IPS-18c (cell line): ENCODE results near the gene TOMM6.
A peak's percentile ranks its signal among the peaks of the same experiment; 100 is the strongest.

ENCODE experiments used
- H3K4me3 ChIP-seq: 2 replicates; pipeline ENCODE4 v1.7.0; 2013; ENCODE audit warnings: low read depth, mild to moderate bottlenecking, low read length, moderate library complexity; ENCODE audit not compliant: insufficient read depth
- H3K9me3 ChIP-seq: one replicate; pipeline ENCODE4 v1.6.1; 2013; ENCODE audit warnings: mild to moderate bottlenecking, low read length, moderate library complexity; ENCODE audit not compliant: control insufficient read depth, insufficient read depth

Gene TOMM6

DNA sequence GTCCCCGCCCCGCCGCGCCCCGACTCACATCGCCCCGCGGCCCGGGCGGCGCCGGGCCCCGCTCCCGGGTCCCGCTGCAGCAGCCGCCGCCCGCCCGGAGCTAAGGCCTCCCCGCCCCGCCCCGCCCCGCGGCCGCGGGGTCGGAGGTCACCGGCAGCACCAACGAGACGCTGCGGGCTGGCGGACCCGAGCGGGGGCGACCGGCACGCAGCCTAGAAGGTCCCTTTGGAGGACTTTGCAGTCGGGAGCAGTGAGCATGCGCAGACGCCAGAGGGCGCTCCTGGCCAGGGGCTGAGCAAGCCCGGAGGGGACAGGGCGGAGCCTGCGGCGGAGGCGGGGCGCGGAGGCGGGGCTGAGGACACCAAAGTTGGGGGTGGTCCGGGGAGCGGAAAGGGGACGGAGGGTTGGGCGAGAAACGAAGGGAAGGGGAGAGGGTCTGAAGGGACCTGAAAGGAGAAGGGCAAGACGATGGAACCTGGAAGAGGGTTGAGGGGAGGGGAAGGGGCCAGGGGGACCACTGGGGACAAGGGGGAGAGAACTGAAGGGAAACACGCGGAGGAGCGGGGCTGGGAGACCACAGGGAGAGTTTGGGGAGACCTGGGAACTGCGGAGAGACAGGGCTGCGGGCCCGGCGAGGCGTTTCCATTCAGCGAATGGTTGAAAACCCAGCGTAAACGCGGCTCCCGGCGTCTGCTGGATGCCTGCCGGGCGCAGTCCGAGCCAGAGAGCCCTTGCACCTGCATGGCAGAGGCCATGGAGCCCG, 7.5 kb upstream of the TOMM6 start, which contains the start of gene FRS3:
FRS3 (minus strand) TSS at position 113 of the 763 bp plus-strand sequence. CDS start 2,913 bp downstream, outside the sequence.
- no peaks in the 10 kb centered on the region for H3K9me3 ChIP-seq
- H3K4me3 ChIP-seq = peak within 1 kb of the TSS; percentile 74

GRCh38 chr6:41780551-41781365, 6.7 kb upstream of the TOMM6 start, which contains the start of gene PRICKLE4:
Gene PRICKLE4, plus strand, starts transcription at chr6:41780782. Its CDS starts 2,692 bp downstream, at chr6:41783474.
- no peaks in the 10 kb centered on the region for H3K9me3 ChIP-seq
- H3K4me3 ChIP-seq = peak within 1 kb of the TSS; percentile 74

GRCh38 chr6:41781366-41781730, 6.1 kb upstream of the TOMM6 start:
- H3K4me3 ChIP-seq = peak overlapping the region; percentile 59; the same call in 1 of the 2 replicates

GRCh38 chr6:41783106-41783780, 4.3 kb upstream of the TOMM6 start:
- Histone ChIP-seq H3K4me3 (no peak overlapping the region), H3K9me3 (no peaks in the 10 kb centered on the region)

More at GRCh38 chr6:41781366-41781730, 6.1 kb upstream of the TOMM6 start:
- no peaks in the 10 kb centered on the region for H3K9me3 ChIP-seq

DNA sequence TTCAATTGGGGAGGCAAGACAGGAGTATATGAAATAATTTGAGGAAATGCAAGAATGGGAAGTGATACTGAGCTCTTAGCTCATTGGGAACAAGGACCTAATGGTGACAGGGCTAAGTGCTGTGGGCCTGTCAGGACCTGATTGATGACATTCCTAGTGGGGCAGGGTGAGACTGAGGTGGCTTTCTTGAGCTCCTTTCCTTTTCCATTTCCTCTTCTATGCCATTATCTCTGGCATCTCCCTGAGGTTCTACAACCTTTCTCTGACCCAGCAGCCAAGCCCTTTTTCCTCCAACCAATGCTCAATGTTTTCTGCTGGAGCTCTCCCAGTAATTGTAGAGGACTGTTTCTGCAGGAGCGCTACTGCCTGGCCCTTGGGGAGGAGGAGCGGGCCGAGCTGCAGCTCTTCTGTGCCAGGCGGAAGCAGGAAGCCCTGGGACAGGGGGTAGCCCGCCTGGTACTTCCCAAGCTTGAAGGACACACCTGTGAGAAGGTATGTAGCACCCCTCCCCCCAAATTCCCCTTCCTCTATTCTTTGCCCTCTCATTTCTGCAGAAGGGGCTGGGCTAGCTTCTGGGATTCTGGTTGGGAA, 2.8 kb upstream of the TOMM6 start:
- no peak overlapping the region for H3K4me3 ChIP-seq
- H3K9me3 ChIP-seq = no peaks in the 10 kb centered on the region

DNA sequence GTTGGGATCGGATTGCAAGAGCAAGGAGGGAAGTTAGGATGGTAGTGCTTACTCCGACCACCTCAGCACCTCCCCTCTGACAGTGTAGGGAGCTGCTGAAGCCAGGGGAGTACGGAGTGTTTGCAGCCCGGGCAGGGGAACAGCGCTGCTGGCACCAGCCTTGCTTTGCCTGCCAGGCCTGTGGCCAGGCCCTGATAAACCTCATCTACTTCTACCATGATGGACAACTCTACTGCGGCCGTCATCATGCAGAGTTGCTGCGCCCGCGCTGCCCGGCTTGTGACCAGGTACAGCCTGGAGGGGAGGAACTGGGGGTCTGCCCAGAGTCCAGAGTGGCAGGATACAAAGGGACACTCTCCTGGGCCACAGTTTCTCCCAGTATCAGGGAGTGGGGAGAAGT, 2.2 kb upstream of the TOMM6 start:
- no peak overlapping the region for H3K4me3 ChIP-seq
- H3K9me3 ChIP-seq = no peaks in the 10 kb centered on the region

DNA sequence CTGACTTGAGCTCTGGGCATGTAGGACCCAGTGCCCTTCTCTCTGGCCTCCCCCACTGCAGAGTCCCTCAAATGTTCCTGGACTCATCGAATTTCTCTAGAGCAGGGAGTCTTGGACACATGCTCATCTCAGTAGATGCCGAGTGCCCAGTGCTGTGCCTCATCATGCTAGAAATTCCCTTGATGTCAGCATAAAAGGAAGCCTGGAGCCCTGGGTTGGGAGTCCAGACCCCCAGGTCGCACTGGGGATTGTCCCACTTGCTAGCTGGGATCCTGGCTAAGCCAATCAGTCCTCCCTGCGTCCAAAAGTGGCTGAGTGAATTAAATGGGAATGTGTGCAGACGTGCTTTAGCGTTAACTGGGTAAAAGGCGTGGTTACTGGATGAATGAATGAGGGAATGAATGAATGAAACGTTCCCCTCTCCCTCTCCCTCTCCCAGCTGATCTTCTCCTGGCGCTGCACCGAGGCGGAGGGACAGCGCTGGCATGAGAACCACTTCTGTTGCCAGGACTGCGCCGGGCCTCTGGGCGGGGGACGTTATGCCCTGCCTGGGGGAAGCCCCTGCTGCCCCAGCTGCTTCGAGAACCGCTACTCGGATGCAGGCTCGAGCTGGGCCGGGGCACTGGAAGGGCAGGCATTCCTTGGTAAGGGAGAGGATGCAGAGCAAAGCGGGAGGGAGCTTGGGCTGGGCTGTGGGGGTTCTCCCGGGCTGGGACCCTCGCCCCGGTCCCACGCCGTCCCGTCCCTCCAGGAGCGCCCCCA, 1.6 kb upstream of the TOMM6 start:
- H3K9me3 ChIP-seq = no peaks in the 10 kb centered on the region
- H3K4me3 ChIP-seq = peak overlapping the region; percentile 100; the same call in 1 of the 2 replicates

- Histone ChIP-seq H3K9me3 (no peaks in the 10 kb centered on the region), H3K4me3 (peak overlapping the region; percentile 100)
Measured at GRCh38 chr6:41786451-41787218, 859 bp upstream of the TOMM6 start.

DNA sequence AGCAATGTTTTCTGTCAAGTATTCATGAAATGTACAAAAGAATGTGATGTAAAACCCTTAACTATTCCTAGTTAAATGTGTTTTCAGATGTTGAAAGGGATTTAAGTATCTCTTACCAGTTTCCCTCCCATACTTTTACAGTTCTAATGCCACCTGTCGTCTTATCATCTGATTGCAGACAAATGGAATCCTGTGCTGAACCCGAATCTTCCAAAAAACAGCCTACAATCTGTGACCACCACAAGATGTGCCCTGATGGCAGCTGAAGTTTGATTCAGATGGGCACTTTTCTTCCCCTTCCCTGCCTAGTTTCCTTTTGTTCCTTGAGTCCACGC, 1.9 kb downstream of the TOMM6 start:
- no peak overlapping the region for H3K4me3 ChIP-seq
- H3K9me3 ChIP-seq = no peaks in the 10 kb centered on the region

DNA sequence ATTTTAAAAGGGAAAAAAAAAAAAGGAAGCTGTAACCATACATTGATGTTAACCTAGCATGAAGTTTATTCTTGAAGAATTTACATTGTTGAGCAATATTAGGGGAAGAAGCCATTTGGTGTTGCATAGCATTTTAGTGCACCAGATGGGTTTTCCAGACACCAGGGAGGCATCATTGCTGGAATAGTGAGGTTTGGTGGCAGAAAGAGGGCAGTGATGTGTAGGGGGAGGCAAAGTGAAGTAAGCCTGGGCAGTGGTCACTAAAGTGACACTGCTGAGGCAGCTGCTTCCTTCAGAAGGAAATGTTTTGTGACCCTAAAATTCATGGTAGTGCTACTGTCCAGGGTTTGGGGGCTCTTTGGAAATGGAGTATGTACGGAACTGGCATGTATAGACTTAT, 2.6 kb downstream of the TOMM6 start:
- H3K9me3 ChIP-seq = no peaks in the 10 kb centered on the region

DNA sequence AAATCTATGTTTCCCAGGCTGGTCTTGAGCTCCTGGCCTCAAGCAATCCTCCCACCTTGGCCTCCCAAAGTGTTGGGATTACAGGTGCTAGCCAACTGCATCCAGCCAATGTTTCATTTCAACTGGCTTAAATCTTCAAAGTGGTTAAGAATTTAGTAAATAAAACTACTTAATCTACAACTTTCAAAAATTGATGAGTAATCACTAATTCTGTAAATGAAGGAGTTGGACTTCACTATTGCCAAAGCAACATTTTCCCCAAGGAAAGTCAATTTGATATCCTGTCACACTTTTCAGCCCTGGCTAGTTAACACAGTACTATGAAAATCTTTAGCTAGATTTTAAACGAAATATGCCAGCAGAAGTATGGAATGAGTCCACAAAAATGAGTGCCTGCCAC, 3.8 kb downstream of the TOMM6 start:
- Histone ChIP-seq H3K9me3 (no peaks in the 10 kb centered on the region), H3K4me3 (no peak overlapping the region)

More for the DNA sequence above, 2.6 kb downstream of the TOMM6 start:
- H3K4me3 ChIP-seq = no peak overlapping the region

GRCh38 chr6:41791984-41792383, 4.5 kb downstream of the TOMM6 start:
- Histone ChIP-seq H3K4me3 (no peak overlapping the region), H3K9me3 (no peaks in the 10 kb centered on the region)

- H3K4me3 ChIP-seq = no peak overlapping the region
Measured at GRCh38 chr6:41796474-41796873, 9.0 kb downstream of the TOMM6 start.

DNA sequence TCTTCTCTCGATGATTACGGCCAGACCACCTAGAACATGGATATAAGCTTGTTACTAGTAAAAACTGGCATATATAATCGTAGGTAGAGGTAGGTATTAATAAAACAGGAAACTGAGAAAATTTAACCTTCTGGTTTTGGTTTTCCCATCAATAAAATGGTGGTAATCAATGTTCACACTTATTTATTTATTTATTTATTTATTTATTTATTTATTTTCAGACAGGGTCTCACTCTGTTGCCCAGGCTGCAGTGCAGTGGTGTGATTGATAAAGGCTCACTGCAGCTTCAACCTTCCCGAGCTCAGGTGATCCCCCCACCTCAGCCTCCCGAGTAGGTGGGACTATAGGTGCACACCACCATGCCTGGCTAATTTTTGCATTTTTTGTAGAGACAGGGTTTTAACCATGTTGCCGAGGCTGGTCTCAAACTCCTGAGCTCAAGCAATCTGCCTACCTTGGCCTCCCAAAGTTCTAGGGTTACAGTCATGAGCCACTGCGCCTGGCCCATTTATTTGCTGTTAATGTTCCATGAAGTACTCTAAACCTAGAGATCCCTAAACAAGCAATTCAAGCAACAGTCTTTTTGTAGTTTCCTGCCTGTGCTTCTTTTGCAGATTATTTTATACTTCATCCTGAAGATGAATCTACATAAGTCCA, 11.5 kb downstream of the TOMM6 start:
- no peak overlapping the region for H3K4me3 ChIP-seq
- no peaks in the 10 kb centered on the region for H3K9me3 ChIP-seq

More at GRCh38 chr6:41796474-41796873, 9.0 kb downstream of the TOMM6 start:
- no peaks in the 10 kb centered on the region for H3K9me3 ChIP-seq

DNA sequence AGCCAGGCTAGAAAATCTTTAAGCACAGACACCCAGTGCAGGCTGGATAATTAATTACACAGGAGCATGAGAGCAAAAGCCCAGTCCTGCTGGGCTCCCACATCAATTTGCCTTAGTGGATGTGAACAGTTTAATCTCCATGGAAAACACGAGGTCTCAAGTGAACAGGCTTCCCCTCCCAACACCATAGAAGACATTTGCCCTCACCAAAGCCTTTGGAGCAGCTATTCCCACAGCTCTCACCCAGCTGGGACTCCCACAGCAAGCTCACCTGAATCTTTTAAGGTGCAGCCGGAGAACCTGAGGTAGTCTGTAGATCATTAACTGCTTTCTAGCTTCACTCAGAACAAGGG, 12.0 kb downstream of the TOMM6 start:
- H3K4me3 ChIP-seq = no peak overlapping the region
- no peaks in the 10 kb centered on the region for H3K9me3 ChIP-seq

DNA sequence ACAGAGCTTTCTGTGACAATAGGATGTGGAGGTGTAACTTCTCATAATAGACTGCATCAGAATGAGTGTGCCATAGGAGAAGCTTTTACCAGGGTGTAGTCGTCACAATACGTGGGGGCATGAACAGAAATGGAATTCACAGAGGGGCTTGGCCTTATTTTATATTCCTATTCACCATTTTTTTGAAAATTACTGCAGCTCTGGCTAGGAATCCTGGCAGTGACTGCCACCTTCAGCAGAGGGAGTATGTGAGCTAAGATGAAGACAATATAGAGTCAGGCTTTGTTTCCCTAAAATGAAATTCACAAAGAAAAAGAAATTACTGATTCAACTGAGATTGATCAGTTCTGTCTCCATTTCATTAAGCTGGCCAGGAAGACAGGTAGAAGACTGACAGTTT, 13.9 kb downstream of the TOMM6 start:
- H3K4me3 ChIP-seq = no peak overlapping the region

More for the DNA sequence above, 13.9 kb downstream of the TOMM6 start:
- H3K9me3 ChIP-seq = no peaks in the 10 kb centered on the region
